Measurements from ENCODE around the gene SCN5A.

The SCN5A gene

GRCh38 chr3:38605981-38606380, 43.5 kb downstream of the SCN5A start:
- no peak for TF ChIP-seq CTCF (IDR thresholded peaks at IDR 0.05; ENCODE audit: borderline replicate concordance, insufficient read depth, low read depth, low read length)
- no peak overlapping the region for H3K4me3 ChIP-seq (ENCODE audit: low read depth, low read length)

- H3K4me3 ChIP-seq (ENCODE audit: low read depth, low read length): no peak overlapping the region
- TF ChIP-seq CTCF (IDR thresholded peaks at IDR 0.05; ENCODE audit: borderline replicate concordance, insufficient read depth, low read depth, low read length): no peak
Observed at GRCh38 chr3:38604246-38604645, 45.2 kb downstream of the SCN5A start.

GRCh38 chr3:38603731-38604131, 45.8 kb downstream of the SCN5A start:
- no peak overlapping the region for H3K4me3 ChIP-seq (ENCODE audit: low read depth, low read length)
- TF ChIP-seq CTCF (IDR thresholded peaks at IDR 0.05; ENCODE audit: borderline replicate concordance, insufficient read depth, low read depth, low read length): no peak

- H3K4me3 ChIP-seq (ENCODE audit: low read depth, low read length): no peak overlapping the region
- TF ChIP-seq CTCF (IDR thresholded peaks at IDR 0.05; ENCODE audit: borderline replicate concordance, insufficient read depth, low read depth, low read length): no peak
Observed at GRCh38 chr3:38602576-38603250, 46.8 kb downstream of the SCN5A start.

GRCh38 chr3:38601956-38602550, 47.4 kb downstream of the SCN5A start:
- no peak overlapping the region for H3K4me3 ChIP-seq (ENCODE audit: low read depth, low read length)
- no peak for TF ChIP-seq CTCF (IDR thresholded peaks at IDR 0.05; ENCODE audit: borderline replicate concordance, insufficient read depth, low read depth, low read length)

- TF ChIP-seq CTCF (IDR thresholded peaks at IDR 0.05; ENCODE audit: borderline replicate concordance, insufficient read depth, low read depth, low read length): no peak
- H3K4me3 ChIP-seq (ENCODE audit: low read depth, low read length): no peak overlapping the region
Observed at GRCh38 chr3:38600551-38600950, 48.9 kb downstream of the SCN5A start.

GRCh38 chr3:38599886-38600285, 49.6 kb downstream of the SCN5A start:
- TF ChIP-seq CTCF (IDR thresholded peaks at IDR 0.05; ENCODE audit: borderline replicate concordance, insufficient read depth, low read depth, low read length): no peak

More at GRCh38 chr3:38599886-38600285, 49.6 kb downstream of the SCN5A start:
- no peak overlapping the region for H3K4me3 ChIP-seq (ENCODE audit: low read depth, low read length)

Data from GM12875 (cell line).